RWPE1 (cell line): ENCODE results near the gene TAOK2.
A peak's percentile ranks its signal among the peaks of the same experiment; 100 is the strongest.
"Not testable (repeated sequence)": the region's sequence is repeated elsewhere in the genome, so short reads cannot be mapped to it uniquely, and the experiment has no call there.

Experiments used
- CTCF ChIA-PET: fragments of 350-600 bp; sonication (Branson Sonifier 250); formaldehyde crosslinking; extraction: SDS; loops from one replicate; lab custom pipeline; 2021; lab: Yijun Ruan, JAX
- POLR2A ChIA-PET: fragments of 400-600 bp; formaldehyde crosslinking; extraction: SDS; loops from one replicate; lab custom pipeline; 2020; ENCODE audit warnings: antibody characterized with exemption; ENCODE audit not compliant: low non-redundant PET; lab: Yijun Ruan, JAX
- DNase-seq: peaks from one replicate; pipeline ENCODE4 v3.0.0; 2012; ENCODE audit warnings: low spot score
- H3K27ac ChIP-seq: fragments of 450-650 bp; 2 replicates; pipeline ENCODE4 v1.5.1; 2017
- CTCF ChIP-seq: fragments of 450-650 bp; conservative IDR thresholded peaks from 2 replicates; pipeline ENCODE4 v1.5.1; 2017; ENCODE audit warnings: low read depth, mild to moderate bottlenecking

The TAOK2 gene

GRCh38 chr16:29973384-29974246, at the start of gene TAOK2:
Gene TAOK2, plus strand, starts transcription at chr16:29973868. Its CDS starts 3,905 bp downstream, at chr16:29977773.
- DNase-seq = peak; percentile 100
- H3K27ac ChIP-seq = peak within 1 kb of the TSS; percentile 85
- ChIA-PET CTCF (interaction anchor here (0.6 to 0.7 kb wide), 2 partner anchors 107 to 682 kb away, joined by 4 read pairs; no protein-coding TSS in a partner anchor), POLR2A (interaction anchor here (0.7 to 1.1 kb wide), 2 partner anchors 11 to 21 kb away, joined by 4 to 5 read pairs; no protein-coding TSS in a partner anchor)
- TF ChIP-seq CTCF = no peak

- peak overlapping the region; percentile 81 for H3K27ac ChIP-seq
- no peak for TF ChIP-seq CTCF
- peak; percentile 30 for DNase-seq
- CTCF ChIA-PET = interaction anchor here (0.5 to 1.2 kb wide), 3 partner anchors 17 to 217 kb away, joined by 3 to 5 read pairs (median 4); no protein-coding TSS in a partner anchor
- POLR2A ChIA-PET = interaction anchor here (0.6 to 1.2 kb wide), 5 partner anchors 9 to 99 kb away, joined by 3 to 10 read pairs (median 3); no protein-coding TSS in a partner anchor
These were observed 48.4 kb upstream of the TAOK2 start for GRCh38 chr16:29925105-29925756.

- DNase-seq = peak; percentile 98
- POLR2A ChIA-PET = interaction anchor here (0.6 to 1.2 kb wide), 7 partner anchors 10 to 140 kb away, joined by 3 to 10 read pairs (median 4); partner anchors contain the start of genes ALDOA and TMEM219
These were observed 47.6 kb upstream of the TAOK2 start, which contains the start of gene KCTD13 for GRCh38 chr16:29925781-29926710. Gene KCTD13, minus strand, starts transcription at chr16:29926226. Its CDS starts 193 bp downstream, at chr16:29926033.

GRCh38 chr16:29926711-29927052, 47.0 kb upstream of the TAOK2 start:
- ChIA-PET POLR2A (interaction anchor here (0.6 to 1.2 kb wide), 6 partner anchors 18 to 139 kb away, joined by 3 to 10 read pairs (median 4); partner anchors contain the start of genes ALDOA and TMEM219), CTCF (interaction anchor here (0.7 kb wide), 1 partner anchor 61 kb away, joined by 3 read pairs; no protein-coding TSS in a partner anchor)
- peak overlapping the region; percentile 81 for H3K27ac ChIP-seq
- TF ChIP-seq CTCF = no peak
- peak; percentile 34 for DNase-seq

More at GRCh38 chr16:29925781-29926710, 47.6 kb upstream of the TAOK2 start, which contains the start of gene KCTD13:
- no peak for TF ChIP-seq CTCF
- CTCF ChIA-PET = interaction anchor here (0.5 to 1.2 kb wide), 4 partner anchors 17 to 218 kb away, joined by 3 to 5 read pairs (median 4); no protein-coding TSS in a partner anchor
- peak within 1 kb of the TSS; percentile 81 for H3K27ac ChIP-seq

- CTCF ChIA-PET = no interaction called here
- H3K27ac ChIP-seq = peak overlapping the region; percentile 81
- no peak for DNase-seq
- no peak for TF ChIP-seq CTCF
- POLR2A ChIA-PET = interaction anchor here (0.6 to 0.9 kb wide), 2 partner anchors 32 to 34 kb away, joined by 4 read pairs; partner anchors contain the start of gene TMEM219
These were observed 46.4 kb upstream of the TAOK2 start for GRCh38 chr16:29927070-29927905.

GRCh38 chr16:29931750-29932149, 41.9 kb upstream of the TAOK2 start:
- DNase-seq, POLR2A ChIA-PET, H3K27ac ChIP-seq: not testable (repeated sequence)
- CTCF ChIA-PET = interaction anchor here (0.6 kb wide), 1 partner anchor 59 kb away, joined by 3 read pairs; no protein-coding TSS in a partner anchor
